GM19467 (cell line): Measurements from ENCODE around the gene UHRF2.
"Not testable (repeated sequence)": the region's sequence is repeated elsewhere in the genome, so short reads cannot be mapped to it uniquely, and the experiment has no call there.

Experiments used
- ATAC-seq: cut with Tn5 transposase; IDR thresholded peaks from one replicate; pipeline ENCODE4 v1.9.1; 2021; ENCODE audit warnings: mild to moderate bottlenecking, moderate library complexity; ENCODE audit not compliant: unreplicated experiment

Gene UHRF2

DNA sequence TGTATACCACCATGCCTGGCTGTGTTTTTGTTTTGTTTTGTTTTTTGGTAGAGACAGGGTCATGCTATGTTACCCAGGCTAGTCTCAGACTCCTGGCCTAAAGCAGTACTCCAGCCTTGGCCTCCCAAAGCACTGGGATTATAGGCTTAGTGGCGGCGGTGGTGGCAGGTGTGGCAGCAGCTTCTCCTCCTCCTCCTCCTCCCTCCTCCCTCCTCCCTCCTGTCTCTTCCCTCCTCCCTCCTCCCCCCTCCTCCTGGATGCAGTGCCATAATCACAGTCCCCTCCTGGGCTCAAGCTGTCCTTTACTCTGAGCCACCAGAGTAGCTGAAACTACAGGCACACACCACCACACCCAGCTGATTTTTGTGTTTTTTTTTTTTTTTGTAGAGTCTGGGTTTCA lies 71.2 kb downstream of the UHRF2 start:
- no peak for ATAC-seq

DNA sequence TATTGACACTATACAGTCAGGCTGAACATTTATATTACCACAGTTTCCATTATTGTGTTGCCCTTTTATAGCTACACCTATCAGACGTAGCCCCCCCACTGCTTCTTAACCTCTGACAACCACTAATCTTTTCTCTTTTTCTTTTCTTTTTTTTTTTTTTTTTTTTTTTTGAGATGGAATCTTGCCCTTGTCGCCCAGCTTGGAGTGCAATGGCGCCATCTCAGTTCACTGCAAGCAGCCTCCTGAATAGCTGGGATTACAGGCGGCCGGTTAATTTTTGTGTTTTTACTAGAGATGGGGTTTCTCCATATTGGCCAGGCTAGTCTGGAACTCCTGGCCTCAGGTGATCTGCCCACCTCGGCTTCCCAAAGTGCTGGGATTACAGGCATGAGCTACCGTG lies 75.4 kb downstream of the UHRF2 start:
- ATAC-seq: no peak

DNA sequence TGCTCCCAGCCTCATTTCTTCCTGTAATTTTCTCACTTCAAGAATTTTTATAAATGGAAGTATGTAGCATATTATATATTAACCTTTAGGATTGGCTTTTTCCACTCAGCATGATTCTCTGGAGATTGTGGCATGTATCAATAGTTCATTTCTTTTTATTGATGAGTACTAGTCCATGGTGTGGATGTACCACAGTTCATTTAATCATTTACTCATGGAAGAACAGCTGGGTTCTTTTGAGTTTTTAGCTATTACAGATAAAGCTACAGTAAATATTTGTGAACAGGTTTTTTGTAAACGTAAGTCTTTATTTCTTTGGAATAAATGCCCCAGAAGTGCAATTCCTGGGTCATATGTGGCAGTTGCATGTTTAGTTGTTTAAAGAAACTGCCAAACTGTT lies 76.1 kb downstream of the UHRF2 start:
- ATAC-seq: no peak

DNA sequence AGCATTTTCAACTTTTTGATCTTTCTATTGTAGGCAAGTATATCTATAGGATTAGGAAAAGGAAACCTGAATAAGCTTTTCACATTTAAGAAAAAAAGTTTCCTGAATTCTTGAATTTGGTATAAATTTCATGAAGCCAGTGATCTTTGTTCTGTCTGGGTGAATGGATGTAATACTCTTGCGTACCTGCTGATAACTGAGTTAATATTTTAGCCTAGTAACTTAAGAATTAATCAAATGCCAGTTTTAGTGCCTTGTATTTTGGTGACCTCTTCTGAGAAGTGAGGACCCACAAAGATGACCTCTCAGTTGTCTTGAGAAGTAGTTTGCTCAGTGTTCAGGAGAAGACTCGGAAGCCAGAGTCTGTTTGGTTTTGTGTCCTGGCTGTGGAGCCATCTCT lies 77.9 kb downstream of the UHRF2 start:
- ATAC-seq: no peak

DNA sequence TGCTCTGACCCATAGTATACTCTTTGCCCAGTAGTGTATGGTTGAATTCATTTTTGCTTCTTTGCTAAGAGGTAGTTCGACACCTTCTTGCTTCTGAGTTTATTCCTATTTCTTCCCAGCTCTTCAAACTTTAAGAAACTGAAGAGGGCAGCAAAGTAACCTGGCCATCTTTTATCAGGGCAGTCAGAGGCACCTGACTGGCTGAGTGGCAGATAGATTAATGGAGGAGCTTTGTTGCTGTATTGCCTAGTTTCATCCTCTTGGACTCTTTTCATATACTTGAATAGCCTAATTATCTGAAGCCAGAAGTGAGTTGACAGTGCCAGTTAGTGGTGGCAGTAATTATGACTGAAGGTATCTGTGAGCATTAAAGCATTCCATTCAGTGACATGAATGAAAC lies 82.5 kb downstream of the UHRF2 start:
- no peak for ATAC-seq

DNA sequence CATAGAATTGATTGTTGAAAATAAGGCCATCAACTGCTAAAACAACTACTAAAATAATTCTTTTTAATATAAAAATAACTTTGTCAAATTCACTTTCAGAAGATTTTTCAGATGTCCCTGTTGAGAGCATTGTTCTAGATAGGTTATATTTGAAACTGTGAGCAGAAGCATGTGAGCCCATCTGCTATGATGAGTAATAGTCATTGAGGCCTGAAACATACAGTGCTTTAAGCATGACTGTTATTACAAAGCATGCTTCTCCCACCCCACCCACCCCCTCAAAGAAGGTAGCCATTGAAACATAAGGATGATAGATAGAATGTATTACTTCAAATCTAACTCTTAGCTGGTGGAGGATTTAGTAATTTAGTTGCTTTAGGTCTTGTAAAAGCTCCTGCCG lies 86.0 kb downstream of the UHRF2 start:
- ATAC-seq: no peak

DNA sequence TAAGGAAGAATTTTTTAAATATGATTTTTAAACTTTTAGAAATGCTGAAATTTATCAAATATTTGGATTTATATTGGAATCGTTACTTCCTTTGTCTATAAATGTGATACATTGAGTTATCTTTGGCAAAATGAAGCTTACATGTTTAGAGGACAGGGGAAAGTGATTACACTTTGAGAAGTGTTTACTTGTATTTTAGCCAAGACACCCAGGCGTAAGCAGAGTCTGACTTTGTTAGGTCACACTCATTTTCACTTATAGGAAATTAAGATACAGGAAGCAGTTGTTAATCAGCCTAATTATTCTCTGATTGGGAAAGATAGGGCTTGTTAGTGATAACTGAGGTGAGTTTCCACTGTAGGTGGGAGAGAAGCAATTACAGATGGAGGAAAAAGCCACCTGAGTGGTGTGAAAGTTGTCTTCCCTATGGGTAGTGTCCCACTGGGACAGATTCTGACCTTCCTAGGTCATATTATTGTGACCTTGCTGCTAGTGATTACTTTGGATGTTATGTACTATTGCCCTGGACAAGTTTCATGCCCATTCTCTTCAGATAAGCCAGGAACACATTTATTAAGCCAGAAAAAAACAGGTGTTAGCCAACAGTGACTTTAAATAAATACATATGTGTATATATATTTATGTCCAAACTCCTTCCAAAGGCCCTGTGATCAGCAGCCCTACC lies 88.7 kb downstream of the UHRF2 start:
- ATAC-seq: no peak

DNA sequence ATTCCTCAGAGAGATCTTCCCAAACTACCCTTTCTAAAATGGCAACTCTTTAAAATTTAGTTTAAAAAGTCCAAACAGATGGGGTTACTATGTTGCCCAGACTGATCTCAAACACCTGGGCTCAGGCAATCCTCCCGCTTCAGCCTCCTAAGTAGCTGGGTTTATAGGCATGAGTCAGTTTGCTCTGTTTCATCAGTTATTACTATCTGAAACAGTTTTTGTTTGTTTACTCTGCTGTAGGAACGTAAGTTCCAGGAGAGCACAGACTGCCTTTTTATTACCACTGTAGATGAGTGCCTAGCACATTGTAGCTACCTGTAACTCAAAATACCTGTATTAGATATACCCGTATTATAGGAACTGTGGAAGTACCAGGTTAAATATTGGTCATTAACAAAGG lies 89.4 kb downstream of the UHRF2 start:
- no peak for ATAC-seq

DNA sequence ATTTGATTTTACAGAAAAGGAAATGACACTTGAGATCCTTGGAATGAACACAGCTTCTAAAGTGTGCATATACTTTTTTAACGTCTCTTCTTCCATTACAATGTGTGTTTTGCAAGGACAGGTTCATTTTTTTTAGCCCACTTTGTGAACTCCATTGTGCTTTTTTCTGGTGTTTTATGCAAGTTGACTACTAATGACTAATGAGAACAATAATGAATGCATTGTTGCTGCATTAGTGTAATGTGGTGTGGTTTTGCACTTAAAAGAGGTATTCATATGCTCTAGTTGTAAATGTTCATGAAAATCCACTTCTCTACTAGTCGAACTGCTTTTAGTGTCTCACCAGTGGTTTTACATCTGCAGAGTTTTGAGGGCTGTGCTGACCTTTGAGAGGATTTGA lies 93.6 kb downstream of the UHRF2 start:
- no peak for ATAC-seq

DNA sequence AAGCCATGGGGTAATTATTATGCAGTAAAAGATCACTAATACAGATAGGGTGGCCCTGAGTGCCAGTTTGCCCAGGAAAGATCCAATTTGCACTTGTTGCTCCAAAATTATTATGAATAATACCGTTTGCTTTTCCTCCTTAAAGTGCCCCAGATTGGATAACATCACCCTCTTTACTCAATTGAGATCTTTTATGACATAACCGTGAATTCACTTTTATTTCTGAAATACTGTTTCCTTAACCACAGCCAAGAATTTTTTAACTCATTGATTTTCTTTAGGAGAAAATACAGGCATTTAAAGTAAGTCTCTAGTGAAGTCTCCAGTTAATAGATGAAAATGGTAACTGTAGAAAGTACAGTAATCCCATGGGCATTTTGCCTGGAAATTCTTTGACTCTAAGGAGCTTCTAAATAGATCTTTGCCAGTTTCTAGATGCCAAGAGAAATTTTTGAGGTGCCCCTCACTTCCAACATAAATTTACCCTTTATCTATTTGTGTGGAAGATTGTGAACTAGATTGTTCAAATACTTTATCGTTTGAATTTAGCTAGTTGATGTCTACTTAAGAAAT lies 99.2 kb downstream of the UHRF2 start:
- ATAC-seq: no peak

DNA sequence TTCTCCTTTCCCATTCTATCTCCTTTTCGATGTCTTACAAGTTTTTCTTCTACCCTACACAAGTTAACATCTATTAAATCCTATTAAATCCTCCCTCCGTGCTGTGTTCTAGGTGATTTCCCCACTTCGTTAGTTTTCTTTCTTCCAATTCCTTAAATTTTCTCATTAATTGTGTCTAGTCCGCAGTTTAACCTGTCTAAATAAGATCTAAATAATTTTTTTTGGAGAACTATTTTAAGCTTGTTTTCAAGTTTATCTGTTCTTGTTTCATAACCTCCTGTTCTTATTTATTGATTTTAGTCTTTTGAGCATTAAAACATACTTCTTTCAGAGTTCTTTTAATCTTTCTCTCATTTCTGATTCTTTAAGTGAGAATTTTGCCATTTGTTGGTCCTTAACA lies 109.3 kb downstream of the UHRF2 start:
- no peak for ATAC-seq

DNA sequence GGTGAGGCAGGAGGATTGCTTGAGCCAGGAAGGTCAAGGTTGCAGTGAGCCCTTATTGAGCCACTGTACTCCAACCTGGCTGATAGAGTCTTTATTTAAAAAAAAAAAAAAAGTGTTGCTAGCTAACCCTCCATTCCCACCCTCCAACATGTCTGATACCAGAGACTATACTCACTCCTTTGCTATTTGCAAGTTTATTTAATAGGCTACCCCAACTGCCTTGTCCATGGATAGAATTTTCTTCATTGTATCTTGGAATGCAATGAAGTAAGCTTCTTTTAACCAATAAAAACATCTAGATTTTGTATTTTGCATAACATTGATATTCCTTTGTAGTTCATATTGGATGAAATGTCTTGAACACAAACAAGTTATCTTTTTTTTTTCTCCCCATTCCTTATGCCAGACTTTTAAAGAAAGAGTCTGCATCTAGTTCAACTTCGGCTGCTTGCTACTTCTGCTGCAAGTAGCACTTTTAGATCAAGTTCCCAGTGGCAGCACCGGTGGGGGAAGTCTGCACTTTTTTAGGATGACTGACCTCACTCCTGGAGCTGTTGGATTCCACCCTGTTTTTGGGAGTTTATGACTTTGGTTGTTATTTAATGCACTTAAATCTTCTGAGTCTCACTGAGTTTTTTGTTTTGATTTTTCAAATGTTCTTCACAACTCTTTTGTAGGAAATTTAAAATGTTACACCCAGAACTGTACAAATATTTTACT lies 112.5 kb downstream of the UHRF2 start:
- ATAC-seq: no peak

DNA sequence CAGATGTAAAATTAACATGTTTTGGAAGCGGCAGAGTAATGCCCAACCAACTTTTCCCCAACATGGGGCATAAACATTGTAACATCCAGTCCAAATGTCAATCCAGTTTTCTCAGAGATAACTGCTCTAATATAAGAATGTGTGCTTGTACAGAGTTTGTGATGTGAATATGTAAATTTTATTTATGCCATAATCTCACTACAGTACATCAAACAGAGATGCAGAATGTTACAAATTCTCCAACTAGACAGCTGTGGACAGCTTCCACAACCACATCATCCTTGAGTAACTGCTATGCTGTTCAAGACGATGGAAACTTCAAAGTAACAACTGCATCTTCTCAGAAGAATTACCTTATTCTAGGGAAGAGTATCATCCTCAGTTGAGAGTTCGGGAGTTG lies 122.6 kb downstream of the UHRF2 start:
- no peak for ATAC-seq

DNA sequence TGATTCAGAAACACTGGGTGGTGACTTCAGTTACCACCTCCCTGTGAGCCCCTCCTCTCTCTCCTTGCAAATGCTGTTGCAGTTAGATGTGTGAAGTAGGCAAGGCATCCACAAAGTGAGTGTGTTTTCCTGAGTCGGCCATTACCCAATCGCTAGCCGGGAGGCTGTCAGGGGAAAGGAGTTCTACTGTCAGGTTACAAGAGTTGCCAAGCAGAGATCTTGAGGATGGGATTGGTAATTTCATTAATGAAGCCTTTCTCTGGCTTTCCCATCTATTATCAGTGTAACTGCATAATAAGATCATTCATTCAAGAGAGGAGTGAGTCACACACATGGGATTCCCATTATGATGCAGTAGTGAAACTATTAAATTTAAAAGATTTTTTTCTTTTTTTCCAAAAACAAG lies 125.7 kb downstream of the UHRF2 start:
- no peak for ATAC-seq

DNA sequence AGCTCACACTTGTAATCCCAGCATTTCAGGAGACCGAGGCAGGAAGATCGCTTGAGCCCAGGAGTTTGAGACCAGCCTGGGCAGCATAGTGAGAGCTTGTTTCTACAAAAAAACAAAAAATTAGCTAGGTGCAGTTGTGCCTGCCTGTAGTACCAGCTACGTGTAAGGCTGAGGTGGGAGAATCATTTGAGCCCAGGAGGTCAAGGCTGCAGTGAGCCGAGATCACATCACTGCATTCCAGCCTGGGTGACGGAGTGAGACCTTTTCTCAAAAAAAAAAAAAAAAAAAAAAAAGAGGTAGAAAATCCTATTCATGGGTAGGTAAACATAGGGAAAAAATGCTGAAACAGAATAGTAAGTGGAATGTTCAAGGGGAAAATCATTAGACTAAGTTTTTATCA lies 129.6 kb downstream of the UHRF2 start:
- not testable (repeated sequence) for ATAC-seq

DNA sequence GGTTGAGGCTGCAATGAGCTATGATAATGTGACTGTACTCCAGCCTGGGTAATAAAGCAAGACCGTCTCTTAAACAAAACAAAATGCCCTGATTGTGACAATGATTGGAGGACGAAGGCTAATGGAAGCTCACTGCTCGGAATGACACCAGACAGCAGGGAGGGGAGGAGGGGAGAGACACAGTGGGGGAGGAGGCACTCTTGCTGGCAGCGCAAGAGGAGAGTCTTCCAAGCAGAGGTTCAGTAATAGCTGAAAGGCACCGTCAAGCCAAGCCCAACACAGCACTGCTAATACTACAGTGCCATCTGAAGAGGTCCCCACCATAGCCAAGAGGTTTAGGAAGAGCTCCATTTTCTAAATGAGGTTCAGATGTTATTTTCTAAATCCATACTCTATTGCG lies 130.2 kb downstream of the UHRF2 start:
- ATAC-seq: no peak

DNA sequence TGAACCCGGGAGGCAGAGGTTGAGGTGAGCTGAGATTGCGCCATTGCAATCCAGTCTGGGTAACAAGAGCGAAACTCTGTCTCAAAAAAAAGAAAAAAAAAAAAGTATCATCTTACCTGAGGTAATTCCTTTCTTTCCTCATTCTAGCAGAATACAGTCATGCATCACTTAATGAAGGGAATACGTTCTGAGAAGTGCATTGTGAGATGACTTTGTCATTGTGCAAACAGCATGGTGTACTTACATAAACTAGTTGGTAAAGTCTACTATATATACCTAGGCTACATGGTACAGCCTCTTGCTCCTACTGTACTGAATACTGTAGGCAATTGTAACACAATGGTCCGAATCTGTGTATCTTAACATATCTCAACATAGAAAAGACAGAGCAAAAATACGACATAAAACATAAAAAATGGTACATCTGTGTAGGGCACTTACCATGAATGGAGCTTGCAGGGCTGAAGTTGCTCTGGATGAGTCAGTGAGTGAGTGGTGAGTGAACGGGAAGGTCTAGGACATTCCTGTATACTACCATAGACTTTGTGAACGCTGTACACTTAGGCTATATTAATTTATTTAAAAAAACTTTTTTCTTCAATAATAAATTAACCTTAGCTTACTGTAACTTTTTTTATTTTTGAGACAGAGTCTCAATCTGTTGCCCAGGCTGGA lies 132.2 kb downstream of the UHRF2 start:
- ATAC-seq: no peak

DNA sequence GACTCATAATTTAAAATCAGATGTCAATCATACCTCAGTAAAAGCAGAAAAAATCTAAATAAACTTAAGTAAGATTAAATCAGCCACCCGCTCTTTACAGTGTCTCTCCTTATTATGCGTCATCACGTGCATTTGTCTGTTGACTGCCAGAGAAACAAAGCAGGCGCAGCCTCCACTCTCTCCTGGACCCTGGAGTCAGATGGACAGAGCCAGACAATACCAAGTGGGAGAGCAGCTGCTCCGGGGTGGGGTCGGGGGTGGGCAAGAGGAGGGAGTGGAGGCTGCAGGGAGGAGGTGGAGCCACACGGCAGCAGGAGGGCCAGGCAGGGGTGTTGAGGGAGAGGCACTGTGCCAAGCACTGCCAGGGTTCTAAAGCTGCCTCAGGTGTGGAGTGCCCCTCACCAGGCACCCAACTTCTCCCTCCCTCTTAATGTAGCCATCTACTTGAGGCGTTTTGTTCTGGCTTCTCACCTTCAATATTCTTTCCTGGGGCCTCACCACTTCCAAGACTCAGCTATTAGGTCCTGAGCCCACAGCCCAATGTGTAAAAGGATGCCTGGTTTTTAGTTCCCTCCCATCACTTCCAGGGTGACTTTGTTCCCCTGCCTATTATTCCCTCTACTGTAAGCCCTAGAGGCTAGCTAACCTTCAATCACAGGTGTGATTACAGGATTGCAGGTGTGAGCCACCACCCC lies 136.3 kb downstream of the UHRF2 start:
- no peak for ATAC-seq

DNA sequence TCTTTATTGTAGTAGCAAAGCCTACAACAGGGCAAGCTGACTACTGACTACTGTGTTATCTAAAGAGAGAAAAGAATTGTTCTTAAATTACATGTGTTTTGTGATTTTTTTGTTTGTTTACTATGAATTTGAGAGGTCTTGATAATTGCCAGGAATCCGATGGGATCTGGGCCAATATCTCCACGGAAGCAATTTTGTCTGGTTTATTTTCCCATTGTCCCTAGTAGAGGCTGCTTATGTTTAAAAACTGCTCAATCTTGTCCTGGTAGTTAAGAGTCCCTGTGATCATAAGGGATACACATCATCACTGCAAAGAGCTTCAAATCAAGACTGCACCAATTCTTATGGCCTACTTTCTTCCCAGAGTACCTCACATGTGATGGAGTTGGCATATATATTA lies 138.1 kb downstream of the UHRF2 start:
- ATAC-seq: no peak

DNA sequence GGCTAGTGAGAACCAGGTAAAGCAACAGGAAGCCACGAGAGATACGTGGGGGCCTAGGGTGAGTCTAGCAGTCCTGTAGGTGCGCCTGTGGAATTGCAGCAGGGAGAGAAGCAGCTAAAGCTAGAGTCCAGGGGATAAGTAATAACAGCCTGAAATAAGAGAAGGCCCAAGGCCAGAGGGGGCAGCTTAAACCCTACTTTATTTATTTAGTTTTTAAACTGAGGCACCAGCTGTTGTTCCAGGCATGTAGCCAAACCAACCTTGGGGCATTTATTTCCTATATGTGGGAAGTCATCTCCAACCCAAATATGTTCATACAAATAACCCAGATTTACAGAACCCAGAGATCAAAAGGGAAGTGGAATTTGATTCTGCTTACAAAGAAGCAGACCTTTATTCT lies 139.0 kb downstream of the UHRF2 start:
- ATAC-seq: no peak

DNA sequence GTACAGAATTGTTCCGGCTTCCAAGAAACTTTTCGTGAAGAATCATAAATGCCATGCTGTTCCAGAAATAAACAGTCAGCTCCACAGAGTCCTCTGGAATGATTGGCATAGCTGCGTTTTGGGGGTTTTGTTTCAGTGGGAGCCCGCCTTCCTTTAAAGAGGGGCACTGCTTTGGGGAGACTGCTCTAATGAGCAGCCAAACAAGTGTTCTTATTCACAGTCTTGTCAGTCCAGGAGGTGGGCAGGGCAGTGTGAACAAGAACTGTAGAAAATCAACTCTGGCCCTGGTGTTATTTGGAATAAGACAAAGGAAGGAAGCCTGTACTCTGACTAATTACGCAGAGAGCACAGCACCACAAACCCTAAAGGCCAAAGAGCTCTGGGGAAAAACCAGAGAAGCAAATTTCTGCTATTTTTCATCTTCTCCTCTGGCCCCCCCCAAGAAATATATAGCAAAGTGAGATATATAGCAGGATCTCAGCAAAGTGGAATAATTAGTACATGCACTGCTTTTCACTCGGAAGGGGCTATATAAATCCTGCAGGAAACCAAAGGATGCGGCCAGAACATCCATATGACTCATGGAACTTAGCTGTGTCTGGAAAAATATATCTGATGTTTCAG lies 139.6 kb downstream of the UHRF2 start:
- no peak for ATAC-seq
